Muscle of arm (tissue), 12 donors: ENCODE results near the gene CFAP54. TPM values are rescaled to one million over a fixed set of nuclear protein-coding genes. Genes with fewer than 3 reads are reported as not detected.
"Not testable (repeated sequence)": the region's sequence is repeated elsewhere in the genome, so short reads cannot be mapped to it uniquely, and the experiment has no call there.

Source experiments
- DNase-seq: peaks from one replicate; pipeline ENCODE4 v3.0.0-alpha.2; 2013
- polyA plus RNA-seq, 12 donors: library from polyadenylated mRNA; unstranded; fragments of 120-200 nt; gene quantifications; one replicate each; pipeline ENCODE4 v1.2.1, GENCODE V29; 2013; ENCODE audit not compliant: insufficient read length in 12 of 12

The CFAP54 gene
- polyA plus RNA-seq, 12 donors: 0.16 to 1.2 (median 0.44) TPM; not detected in 2

GRCh38 chr12:96506776-96507175, 17.4 kb downstream of the CFAP54 start:
- DNase-seq: no peak

- DNase-seq: no peak
Measured at GRCh38 chr12:96510306-96510764, 21.0 kb downstream of the CFAP54 start.

DNA sequence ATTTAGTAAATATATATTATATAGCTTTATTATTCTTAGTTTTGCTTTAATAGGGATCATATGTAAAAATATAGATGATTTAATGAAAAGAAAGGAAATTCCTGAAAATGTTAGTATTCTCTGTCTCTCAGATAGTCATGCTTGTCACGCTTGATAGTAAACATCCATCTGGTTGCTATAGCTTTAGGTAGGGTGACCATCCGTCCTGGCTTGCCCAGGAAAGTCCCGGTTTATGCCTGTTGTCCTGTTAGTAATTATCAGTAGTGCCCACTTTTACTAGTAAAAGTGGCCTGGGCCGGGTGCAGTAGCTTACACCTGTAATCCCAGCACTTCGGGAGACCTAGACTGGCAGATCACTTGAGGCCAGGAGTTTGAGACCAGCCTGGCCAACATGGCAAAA, 23.8 kb downstream of the CFAP54 start:
- no peak for DNase-seq

DNA sequence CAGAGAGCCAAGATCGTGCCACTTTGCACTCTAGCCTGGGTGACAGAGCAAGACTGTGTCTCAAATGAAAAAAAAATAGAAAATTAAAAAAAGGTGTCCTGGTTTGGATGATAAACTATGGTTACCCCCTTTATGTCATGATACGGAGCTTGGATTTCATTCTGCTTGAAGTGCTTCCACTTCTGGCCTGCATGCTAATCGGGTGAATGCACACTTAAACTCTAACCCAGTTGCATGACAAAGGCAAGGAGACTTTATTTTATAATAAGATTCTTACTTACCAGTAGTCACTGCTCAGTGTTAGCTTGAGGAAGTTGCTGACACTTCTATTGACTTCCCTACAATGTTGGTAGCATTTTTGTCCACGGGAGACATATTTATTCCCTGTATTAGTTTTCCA, 24.3 kb downstream of the CFAP54 start:
- no peak for DNase-seq

- DNase-seq: no peak
Measured at GRCh38 chr12:96514328-96514727, 25.0 kb downstream of the CFAP54 start.

DNA sequence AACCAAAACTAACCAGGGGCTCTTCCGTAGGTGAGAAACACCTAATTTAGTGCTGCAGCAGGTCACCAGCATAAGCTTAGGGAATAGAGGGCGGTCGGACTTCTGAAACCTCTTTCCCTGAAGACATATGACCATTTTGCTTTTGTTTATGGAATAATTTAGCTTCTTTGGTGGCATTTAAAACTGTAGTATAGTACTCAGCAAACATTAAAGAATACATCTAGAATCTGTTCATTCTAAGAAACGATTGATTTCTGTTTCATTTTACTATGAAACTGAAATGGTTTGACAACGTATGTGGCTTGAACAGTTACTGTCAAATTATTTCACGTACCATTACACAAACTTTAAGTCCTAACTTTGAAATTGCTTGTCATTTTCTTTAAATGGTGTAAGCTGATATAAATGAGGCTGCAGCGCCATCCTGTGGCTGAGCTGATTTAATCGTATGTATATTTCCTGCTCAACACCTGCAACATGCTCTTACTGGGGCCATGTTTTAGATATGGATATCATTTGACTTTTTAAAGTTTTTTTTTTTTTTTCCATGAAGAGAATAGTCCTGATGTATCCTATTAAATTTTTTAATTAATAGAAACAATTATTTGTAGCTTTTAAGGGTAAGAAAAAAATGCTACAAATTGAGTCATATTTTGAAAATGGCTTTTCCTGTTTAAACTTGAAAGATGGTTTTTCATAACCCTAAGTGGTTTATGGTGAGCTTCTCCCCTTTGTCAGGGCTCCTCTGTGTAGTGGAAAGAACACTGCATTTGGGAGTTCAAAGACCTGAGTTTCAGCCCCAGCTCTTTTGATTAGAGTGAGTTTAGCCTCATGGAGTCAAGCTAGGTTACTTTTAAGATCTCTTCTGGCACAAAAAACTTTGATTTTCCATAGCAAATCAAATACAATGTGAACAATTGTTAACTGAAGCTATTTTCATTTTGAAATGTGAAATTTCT, 27.4 kb downstream of the CFAP54 start:
- DNase-seq: peak; percentile 78

DNA sequence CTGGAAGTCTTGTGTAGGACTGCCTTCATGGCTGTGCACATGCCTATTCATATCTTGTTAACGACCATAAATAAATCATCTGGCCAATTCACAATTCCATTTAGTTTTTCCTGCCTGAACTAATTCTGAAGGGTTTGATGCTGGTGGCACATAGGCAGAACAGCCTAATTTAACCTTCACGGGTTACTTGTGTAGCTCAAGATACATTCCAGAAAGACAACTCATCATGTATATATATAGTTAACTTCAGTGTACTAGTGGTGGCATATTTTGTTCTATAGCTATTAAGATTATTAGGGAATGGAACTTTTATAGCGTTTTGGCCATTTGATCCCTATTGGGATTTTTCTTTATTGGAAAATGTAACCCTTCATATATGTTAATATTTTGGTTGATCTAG, 31.4 kb downstream of the CFAP54 start:
- no peak for DNase-seq

DNA sequence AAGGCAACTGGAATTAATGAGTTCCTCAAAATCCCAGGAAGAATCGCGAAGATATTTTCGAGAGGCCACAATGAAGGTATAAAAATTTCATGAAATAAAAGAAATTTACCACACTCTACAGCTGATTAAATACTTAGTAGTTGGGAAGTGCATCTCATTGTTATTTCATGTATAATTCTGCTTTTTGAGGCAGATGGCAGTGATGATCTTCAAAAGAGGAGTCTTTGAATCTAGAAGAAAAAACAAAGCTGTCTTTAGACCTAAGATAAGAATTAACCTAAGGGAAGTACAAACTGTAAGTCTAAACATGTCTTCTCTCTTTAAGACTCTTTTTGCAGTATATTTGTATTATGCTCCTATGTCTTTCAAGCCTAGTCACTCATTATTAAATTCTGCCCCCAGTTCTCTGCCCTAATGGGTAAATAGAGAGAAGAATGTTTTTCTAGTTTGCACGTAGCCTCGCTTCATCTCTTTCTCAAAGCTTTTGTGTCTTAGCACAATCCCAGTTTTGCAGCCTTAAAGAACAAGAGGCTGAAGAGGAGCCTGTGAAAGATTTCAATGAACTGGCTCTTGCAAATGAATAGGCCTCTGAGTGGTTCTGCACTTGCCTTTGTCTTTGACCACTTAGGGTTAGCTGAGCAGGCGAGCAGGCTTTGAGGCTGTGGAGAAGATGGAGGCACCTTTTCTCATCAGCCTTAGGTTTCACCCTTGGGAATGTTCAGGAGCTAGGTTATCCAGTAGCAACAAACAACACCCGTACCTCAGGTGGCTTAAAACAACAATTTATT, 32.7 kb downstream of the CFAP54 start:
- no peak for DNase-seq

GRCh38 chr12:96522690-96523089, 33.3 kb downstream of the CFAP54 start:
- DNase-seq: no peak

DNA sequence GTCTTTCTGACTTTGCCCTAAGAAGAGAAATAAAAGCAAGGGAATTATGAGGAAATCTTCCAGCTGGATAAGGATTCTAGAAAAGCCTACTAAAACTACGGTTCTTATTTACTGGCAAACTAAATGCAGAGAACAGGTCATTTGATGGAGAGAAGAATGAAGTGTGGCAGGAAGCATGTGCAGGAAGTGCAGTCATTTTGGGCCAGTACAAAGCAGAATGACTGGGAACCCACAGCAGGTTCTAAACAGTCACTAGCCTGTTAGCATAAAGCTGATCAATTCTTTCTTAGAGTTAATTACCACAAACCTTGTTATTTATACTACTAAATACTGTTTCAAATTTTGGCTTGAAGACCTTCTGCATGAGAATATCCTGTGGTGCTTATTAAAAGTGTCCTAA, 36.7 kb downstream of the CFAP54 start:
- no peak for DNase-seq

DNA sequence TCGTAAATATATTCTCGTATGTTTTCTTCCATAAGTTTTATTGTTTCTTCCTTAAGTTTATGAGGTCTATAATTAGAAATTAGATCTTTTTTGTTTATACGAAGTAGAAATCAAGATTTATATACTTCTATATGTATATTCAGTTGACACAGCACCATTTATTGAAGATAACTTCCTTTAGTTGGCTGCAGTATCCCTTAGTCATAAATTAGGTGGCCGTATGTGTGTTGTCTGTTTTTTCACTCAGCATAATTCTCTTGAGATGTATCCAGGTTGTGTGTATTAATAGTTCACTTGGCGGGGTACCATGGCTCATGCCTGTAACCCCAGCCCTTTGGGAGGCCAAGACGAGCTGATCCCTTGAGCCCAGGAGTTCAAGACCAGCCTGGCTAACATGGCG, 40.5 kb downstream of the CFAP54 start:
- DNase-seq: no peak

DNA sequence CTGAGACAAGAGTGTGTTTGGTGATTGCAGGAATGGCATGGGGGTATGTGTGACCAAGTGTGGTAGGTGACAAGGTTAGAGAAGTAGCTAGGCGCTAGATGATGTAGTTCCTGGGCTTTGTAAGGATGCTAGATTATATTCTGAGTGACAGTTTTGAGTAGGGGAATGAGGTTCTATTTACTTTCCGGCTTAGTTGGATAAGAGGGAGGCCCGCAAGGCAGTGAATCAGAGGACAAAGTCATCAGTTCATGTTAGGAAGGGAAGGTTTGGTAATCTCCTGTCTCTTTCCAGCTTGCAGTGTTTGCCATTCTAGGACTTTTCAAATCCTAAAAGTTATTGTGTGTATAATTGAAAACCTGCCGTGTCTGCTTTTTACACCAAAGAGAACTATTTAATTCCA, 45.0 kb downstream of the CFAP54 start:
- DNase-seq: no peak

DNA sequence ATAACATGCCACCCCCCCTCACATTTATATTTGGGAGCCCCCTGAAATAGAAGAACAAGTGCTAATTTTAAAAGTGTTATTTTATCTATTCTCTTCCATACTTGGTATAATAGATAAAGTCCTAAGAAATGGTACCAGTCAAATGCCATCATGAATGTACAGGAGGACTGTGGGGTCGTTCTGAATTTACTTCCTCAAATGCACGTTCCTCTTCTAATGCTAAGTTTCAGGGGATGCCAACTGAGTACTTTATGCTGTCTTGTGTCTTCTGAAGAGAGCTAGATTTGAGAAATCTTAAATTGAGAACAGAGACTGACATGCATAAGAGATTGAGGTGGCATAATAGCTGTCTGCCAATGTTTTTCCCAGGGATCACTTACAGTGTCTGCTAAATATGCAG, 59.0 kb downstream of the CFAP54 start:
- DNase-seq: no peak

GRCh38 chr12:96549341-96549740, 60.0 kb downstream of the CFAP54 start:
- DNase-seq: no peak

DNA sequence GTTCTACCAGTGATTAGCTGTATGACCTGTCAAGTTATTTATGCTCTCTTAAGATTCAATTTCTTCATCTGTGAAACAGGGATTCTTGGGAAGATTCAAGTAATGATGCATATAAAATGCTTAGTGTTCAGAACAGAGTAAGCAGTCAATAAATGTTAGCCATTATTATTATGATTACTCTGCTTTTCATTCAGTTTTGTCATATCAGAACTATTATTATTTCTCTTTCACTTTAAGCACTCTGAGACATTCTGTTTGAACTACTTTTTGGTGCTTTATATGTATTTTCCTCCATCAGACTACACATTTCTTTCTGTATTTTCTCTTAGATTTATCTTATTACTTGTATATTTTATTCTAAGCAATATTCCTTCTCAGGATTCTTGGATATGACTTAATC, 81.2 kb downstream of the CFAP54 start:
- DNase-seq: no peak

GRCh38 chr12:96571101-96571862, 81.9 kb downstream of the CFAP54 start:
- no peak for DNase-seq

GRCh38 chr12:96578526-96579125, 89.2 kb downstream of the CFAP54 start:
- peak; percentile 59 for DNase-seq

DNA sequence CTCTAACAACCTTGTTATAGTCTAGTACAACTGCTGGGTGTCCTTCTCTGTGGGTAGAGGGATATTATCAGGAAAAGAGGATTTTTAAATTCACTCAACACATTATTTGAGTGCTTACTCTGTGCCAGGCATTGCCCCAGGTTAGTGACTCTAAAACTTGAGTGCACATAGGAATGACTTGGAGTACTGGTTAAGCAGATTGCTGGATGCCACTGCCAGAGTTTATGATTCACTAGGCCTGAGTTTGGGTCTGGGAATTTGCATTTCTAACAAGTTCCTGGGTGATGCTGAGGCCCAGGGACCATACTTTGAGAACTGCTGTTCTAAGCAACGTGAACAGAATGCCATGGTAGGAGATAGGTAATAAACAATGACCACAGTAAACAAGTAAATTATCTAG, 96.6 kb downstream of the CFAP54 start:
- DNase-seq: no peak

DNA sequence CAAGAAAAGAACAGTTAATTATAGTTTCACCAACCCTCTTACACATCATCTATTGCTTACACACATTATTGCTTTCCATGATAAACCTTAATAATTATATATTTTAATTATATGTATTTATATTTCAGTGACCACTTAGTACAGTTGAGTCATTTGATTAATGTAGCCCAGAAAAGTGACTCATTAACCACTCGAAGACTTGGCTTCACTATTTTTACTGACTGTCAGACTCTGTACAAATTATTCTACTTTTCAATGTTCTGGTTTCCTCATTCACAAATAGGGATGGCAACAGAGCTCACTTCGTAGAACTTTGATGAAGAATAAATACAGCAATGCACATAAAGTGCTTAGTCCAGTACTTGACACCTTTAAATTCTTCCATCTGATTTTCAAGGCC, 98.3 kb downstream of the CFAP54 start:
- DNase-seq: no peak

DNA sequence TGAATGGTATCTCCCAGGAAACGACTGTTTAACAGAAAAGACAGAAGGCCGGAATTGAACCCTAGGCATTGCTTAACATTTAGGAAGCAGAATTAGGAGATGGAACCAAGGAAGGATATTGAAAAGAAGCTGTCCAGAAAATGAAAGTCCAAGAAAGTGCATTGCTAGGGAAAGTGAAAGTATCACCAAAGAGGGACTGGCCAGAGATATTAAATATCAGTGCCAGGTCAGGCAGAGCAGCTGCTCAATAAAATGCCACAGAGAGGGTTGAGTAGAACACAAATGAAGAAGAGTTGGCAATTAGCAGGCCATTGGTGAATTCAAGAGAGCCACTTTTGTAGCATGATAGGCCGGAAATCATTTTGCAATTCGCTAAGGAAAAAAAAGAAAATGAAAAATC, 101.6 kb downstream of the CFAP54 start:
- DNase-seq: no peak

DNA sequence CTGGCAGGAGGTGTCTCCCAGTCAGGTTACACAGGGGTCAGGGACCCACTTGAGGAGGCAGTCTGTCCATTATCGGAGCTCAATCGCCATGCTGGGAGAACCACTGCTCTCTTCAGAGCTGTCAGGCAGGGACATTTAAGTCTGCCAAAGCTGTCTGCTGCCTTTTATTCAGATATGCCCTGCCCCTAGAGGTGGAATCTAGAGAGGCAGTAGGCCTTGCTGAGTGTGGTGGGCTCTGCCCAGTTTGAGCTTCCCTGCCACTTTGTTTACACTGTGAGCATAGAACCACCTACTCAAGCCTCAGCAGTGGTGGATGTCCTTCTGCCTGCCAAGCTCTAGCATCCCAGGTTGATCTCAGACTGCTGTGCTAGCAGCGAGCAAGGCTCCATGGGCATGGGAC, 115.0 kb downstream of the CFAP54 start:
- not testable (repeated sequence) for DNase-seq

GRCh38 chr12:96605684-96606083, 116.3 kb downstream of the CFAP54 start:
- no peak for DNase-seq
